Activated CD4-positive, alpha-beta T cell treated with anti-CD3 and anti-CD28 coated beads for 36 hours (primary cell): Measurements from ENCODE around the gene FLNB. TPM values are rescaled to one million over a fixed set of nuclear protein-coding genes. Genes with fewer than 3 reads are reported as not detected.

Experiments
- ATAC-seq: fragments of 200-7000 bp; cut with Tn5 transposase; one replicate; pipeline ENCODE4 v1.10.0; 2021; ENCODE audit warnings: mild to moderate bottlenecking, moderate library complexity
- CTCF ChIA-PET: fragments of 350-600 bp; sonication (Branson Sonifier 250); formaldehyde crosslinking; loops from one replicate; lab custom pipeline; 2021; ENCODE audit warnings: antibody characterized with exemption; lab: Charles Lee
- POLR2A ChIA-PET: fragments of 350-600 bp; sonication (Branson Sonifier 250); formaldehyde crosslinking; loops from one replicate; lab custom pipeline; 2021; ENCODE audit warnings: antibody characterized with exemption, inconsistent platforms; lab: Charles Lee
- DNase-seq: peaks from one replicate; pipeline ENCODE4 v3.0.0-alpha.2; 2020
- H3K27ac Mint-ChIP-seq: one replicate; pipeline ENCODE4 v1.8.0; 2021; ENCODE audit warnings: mixed read lengths
- H3K27me3 Mint-ChIP-seq: one replicate; pipeline ENCODE4 v1.8.0; 2021; ENCODE audit warnings: mixed read lengths
- H3K36me3 Mint-ChIP-seq: one replicate; pipeline ENCODE4 v1.8.0; 2021; ENCODE audit warnings: low read depth, mixed read lengths
- H3K4me1 Mint-ChIP-seq: one replicate; pipeline ENCODE4 v1.8.0; 2021; ENCODE audit warnings: mixed read lengths
- H3K4me3 Mint-ChIP-seq: one replicate; pipeline ENCODE4 v1.8.0; 2021; ENCODE audit warnings: mild to moderate bottlenecking, moderate library complexity, mixed read lengths
- H3K9me3 Mint-ChIP-seq: one replicate; pipeline ENCODE4 v1.8.0; 2021; ENCODE audit warnings: low read depth, mixed read lengths
- intact Hi-C, 2 experiments: fragments of 100-400 bp; cut with DNase I in 1 of 2; cut with micrococcal nuclease in 1 of 2; formaldehyde crosslinking; loops; one replicate each; pipeline versions ENCODE4 v1.14.2 to v1.15.1; 2022 to 2024; cut with DNase I, micrococcal nuclease
- total RNA-seq, 2 experiments: library from RNA; stranded (reverse); gene quantifications; one replicate each; pipeline ENCODE4 v1.2.3, GENCODE V29; 2021

FLNB gene
- total RNA-seq, 2 experiments from 2014 or later: 25.4 to 29.1 TPM

- H3K9me3 Mint-ChIP-seq: no peaks in the 10 kb centered on the region
- ATAC-seq: no peak
- DNase-seq: no peak
- peaks cover 24% of the 10 kb centered on the region for H3K36me3 Mint-ChIP-seq
- intact Hi-C loops: no loop called here
- H3K27me3 Mint-ChIP-seq: no peaks in the 10 kb centered on the region
- H3K27ac Mint-ChIP-seq: no peak overlapping the region
- no peak overlapping the region for H3K4me3 Mint-ChIP-seq
- POLR2A ChIA-PET: no interaction called here
- CTCF ChIA-PET: interaction anchor here (1.0 kb wide), 1 partner anchor 21 kb away, joined by 3 read pairs; no protein-coding TSS in a partner anchor
- no peaks in the 10 kb centered on the region for H3K4me1 Mint-ChIP-seq
Observed at GRCh38 chr3:58148049-58148448, 139.8 kb downstream of the FLNB start.

DNA sequence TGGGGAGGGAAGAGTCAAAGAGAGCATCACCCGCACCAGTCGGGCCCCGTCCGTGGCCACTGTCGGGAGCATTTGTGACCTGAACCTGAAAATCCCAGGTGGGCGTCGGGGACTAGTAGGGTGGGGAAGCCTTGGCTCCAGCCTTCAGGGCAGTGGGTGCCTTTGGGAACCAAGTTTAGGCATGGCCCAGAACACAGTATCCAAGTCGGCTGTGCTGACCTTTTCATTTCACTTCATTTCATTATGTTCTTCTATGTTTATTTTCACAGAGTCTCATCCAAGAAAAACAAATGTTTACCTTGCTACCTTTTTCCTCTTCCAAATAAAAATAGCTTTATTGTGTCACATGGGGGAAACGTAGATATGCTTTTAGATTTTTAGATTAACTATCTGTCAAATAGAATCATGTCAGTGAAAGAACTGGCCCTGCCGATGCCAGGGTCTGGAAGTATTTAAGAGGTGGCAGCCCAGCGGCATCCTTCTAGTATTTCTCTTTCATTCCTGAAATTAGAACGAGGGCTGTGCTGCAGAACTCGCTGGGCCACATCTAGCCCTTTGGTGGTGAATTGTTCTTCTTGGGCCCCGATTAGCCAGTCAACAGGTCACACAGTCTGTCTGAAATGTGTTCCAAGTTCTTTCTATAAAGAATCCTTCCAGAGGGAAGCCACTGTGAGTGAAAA is 142.0 kb downstream of the FLNB start:
- intact Hi-C loops: no loop called here
- no peaks in the 10 kb centered on the region for H3K27me3 Mint-ChIP-seq
- peaks cover 23% of the 10 kb centered on the region for H3K36me3 Mint-ChIP-seq
- H3K9me3 Mint-ChIP-seq: no peaks in the 10 kb centered on the region
- ChIA-PET CTCF (interaction anchor here (0.7 to 1.8 kb wide), 5 partner anchors 11 to 110 kb away, joined by 3 to 5 read pairs (median 4); no protein-coding TSS in a partner anchor), POLR2A (no interaction called here)
- no peak for DNase-seq
- H3K4me1 Mint-ChIP-seq: no peaks in the 10 kb centered on the region
- H3K4me3 Mint-ChIP-seq: no peak overlapping the region
- no peak overlapping the region for H3K27ac Mint-ChIP-seq
- no peak for ATAC-seq

DNA sequence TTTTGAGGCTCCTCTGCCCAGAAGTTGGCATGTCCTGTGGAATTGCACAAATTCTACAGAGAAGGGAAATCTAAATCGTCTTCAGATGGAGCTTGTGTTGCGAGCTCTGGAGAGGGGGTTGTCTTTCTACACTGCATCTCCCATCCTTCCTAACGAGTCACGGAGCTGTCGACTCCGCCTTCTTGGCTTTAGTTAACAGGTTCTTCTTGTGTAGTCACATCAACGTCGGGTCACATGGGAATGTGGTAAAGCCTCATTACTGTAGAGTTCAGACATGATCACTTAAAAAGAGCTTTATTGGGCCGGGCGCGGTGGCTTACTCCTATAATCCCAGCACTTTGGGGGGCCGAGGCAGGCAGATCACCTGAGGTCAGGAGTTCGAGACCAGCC is 142.6 kb downstream of the FLNB start:
- no peaks in the 10 kb centered on the region for H3K9me3 Mint-ChIP-seq
- ChIA-PET CTCF (interaction anchor here (1.1 to 1.8 kb wide), 4 partner anchors 10 to 70 kb away, joined by 3 to 5 read pairs (median 4); no protein-coding TSS in a partner anchor), POLR2A (interaction anchor here (0.6 kb wide), 1 partner anchor 11 kb away, joined by 3 read pairs; no protein-coding TSS in a partner anchor)
- no peak for DNase-seq
- H3K4me3 Mint-ChIP-seq: no peak overlapping the region
- intact Hi-C loops: no loop called here
- peaks cover 23% of the 10 kb centered on the region for H3K36me3 Mint-ChIP-seq
- no peaks in the 10 kb centered on the region for H3K4me1 Mint-ChIP-seq
- H3K27me3 Mint-ChIP-seq: no peaks in the 10 kb centered on the region
- no peak overlapping the region for H3K27ac Mint-ChIP-seq
- ATAC-seq: no peak

DNA sequence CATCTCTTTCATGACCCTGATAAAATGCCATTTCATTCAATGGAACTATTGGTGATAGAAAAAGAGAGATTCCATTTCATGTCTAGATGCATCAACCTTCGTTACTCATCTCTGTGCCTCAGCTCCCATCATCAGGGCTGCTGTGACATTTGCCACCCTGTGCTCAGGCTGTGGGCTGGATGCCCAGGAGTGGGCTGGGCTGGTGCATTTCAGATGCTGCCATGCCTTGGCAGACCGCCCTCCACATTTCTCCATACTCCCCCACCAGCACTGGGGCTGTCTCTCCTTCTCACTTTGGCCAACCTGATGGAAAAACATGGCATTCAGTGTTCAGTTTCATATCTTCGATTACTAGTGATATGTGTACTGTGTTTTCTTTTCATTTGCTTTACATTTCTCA is 143.4 kb downstream of the FLNB start:
- no peaks in the 10 kb centered on the region for H3K9me3 Mint-ChIP-seq
- H3K4me3 Mint-ChIP-seq: no peak overlapping the region
- H3K36me3 Mint-ChIP-seq: peaks cover 19% of the 10 kb centered on the region
- no peaks in the 10 kb centered on the region for H3K27me3 Mint-ChIP-seq
- intact Hi-C loops: no loop called here
- CTCF ChIA-PET: interaction anchor here (1.1 to 1.5 kb wide), 3 partner anchors 10 to 69 kb away, joined by 3 to 4 read pairs (median 3); no protein-coding TSS in a partner anchor
- no peak for ATAC-seq
- no peak overlapping the region for H3K27ac Mint-ChIP-seq
- H3K4me1 Mint-ChIP-seq: no peaks in the 10 kb centered on the region
- DNase-seq: no peak
- POLR2A ChIA-PET: no interaction called here

GRCh38 chr3:58152225-58153015 is 144.2 kb downstream of the FLNB start:
- Mint-ChIP-seq H3K36me3 (peaks cover 15% of the 10 kb centered on the region), H3K9me3 (no peaks in the 10 kb centered on the region), H3K4me1 (no peaks in the 10 kb centered on the region), H3K27me3 (no peaks in the 10 kb centered on the region), H3K4me3 (no peak overlapping the region), H3K27ac (no peak overlapping the region)
- intact Hi-C loops: no loop called here
- POLR2A ChIA-PET: no interaction called here
- ATAC-seq: no peak
- no peak for DNase-seq
- CTCF ChIA-PET: no interaction called here

DNA sequence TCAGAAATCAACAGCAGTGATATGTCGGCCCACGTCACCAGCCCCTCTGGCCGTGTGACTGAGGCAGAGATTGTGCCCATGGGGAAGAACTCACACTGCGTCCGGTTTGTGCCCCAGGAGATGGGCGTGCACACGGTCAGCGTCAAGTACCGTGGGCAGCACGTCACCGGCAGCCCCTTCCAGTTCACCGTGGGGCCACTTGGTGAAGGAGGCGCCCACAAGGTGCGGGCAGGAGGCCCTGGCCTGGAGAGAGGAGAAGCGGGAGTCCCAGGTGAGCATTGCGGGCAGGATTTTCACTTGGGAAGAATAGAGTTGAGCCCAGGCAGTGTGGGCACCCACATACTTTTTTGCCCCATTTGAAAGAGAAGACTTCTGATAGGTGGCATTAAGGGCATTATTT is 145.1 kb downstream of the FLNB start:
- intact Hi-C loops: no loop called here
- ATAC-seq: no peak
- Mint-ChIP-seq H3K36me3 (peaks cover 15% of the 10 kb centered on the region), H3K4me3 (no peak overlapping the region), H3K27me3 (no peaks in the 10 kb centered on the region), H3K27ac (no peak overlapping the region), H3K4me1 (no peaks in the 10 kb centered on the region), H3K9me3 (no peaks in the 10 kb centered on the region)
- CTCF ChIA-PET: no interaction called here
- POLR2A ChIA-PET: no interaction called here
- no peak for DNase-seq

GRCh38 chr3:58154626-58155449 is 146.6 kb downstream of the FLNB start:
- H3K4me1 Mint-ChIP-seq: no peaks in the 10 kb centered on the region
- POLR2A ChIA-PET: no interaction called here
- H3K27ac Mint-ChIP-seq: no peak overlapping the region
- peaks cover 10% of the 10 kb centered on the region for H3K36me3 Mint-ChIP-seq
- no peak overlapping the region for H3K4me3 Mint-ChIP-seq
- CTCF ChIA-PET: interaction anchor here (0.6 kb wide), 1 partner anchor 17 kb away, joined by 3 read pairs; no protein-coding TSS in a partner anchor
- ATAC-seq: no peak
- no peaks in the 10 kb centered on the region for H3K9me3 Mint-ChIP-seq
- no peaks in the 10 kb centered on the region for H3K27me3 Mint-ChIP-seq
- DNase-seq: no peak
- intact Hi-C loops: no loop called here

- DNase-seq (no peak), ATAC-seq (no peak)
- H3K27me3 Mint-ChIP-seq: no peaks in the 10 kb centered on the region
- ChIA-PET CTCF (interaction anchor here (1.2 kb wide), 1 partner anchor 11 kb away, joined by 4 read pairs; no protein-coding TSS in a partner anchor), POLR2A (no interaction called here)
- intact Hi-C loops: no loop called here
- no peak overlapping the region for H3K4me3 Mint-ChIP-seq
- no peak overlapping the region for H3K27ac Mint-ChIP-seq
- H3K9me3 Mint-ChIP-seq: no peaks in the 10 kb centered on the region
- peaks cover 7% of the 10 kb centered on the region for H3K36me3 Mint-ChIP-seq
- no peaks in the 10 kb centered on the region for H3K4me1 Mint-ChIP-seq
Observed at GRCh38 chr3:58155838-58156237, 147.6 kb downstream of the FLNB start.

GRCh38 chr3:58157700-58158099 is 149.5 kb downstream of the FLNB start:
- Mint-ChIP-seq H3K36me3 (peaks cover 7% of the 10 kb centered on the region), H3K4me1 (no peaks in the 10 kb centered on the region), H3K4me3 (no peak overlapping the region), H3K9me3 (no peaks in the 10 kb centered on the region), H3K27me3 (no peaks in the 10 kb centered on the region), H3K27ac (no peak overlapping the region)
- DNase-seq: no peak
- no peak for ATAC-seq
- ChIA-PET POLR2A (no interaction called here), CTCF (interaction anchor here (1.5 kb wide), 1 partner anchor 10 kb away, joined by 6 read pairs; no protein-coding TSS in a partner anchor)
- intact Hi-C loops: no loop called here

DNA sequence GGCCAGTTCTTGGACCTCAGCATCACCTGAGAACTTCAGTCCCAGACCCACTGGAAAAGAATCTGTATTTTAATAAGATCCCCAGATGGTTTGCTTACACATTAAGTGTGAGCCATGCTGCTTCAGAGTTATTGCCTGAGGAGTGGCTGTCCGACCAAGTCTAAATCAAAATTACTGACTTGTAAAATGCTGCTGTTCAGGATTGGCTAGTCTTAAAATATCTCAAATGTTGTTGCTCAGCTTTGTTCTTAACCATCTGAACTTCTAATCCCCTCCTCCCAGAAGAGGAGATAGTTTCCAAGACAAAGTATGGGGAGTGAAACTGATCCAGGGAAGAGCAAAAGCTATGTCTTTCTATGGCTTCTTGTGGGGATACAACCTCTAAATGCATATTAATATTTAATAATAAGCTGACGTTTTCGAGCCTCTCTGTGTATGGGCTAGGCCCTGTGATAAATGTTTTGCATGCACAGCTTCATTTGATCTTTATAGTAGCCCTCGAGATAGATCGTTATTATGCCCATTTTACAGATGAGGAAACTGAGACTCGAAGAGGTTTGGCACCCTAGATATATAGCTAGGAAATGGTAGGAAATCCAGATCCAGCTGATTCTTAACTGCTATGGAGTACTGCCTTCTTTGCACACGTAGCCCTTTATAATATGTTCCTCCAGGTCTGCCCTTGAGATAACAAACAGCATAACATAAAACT is 150.4 kb downstream of the FLNB start:
- DNase-seq (no peak), ATAC-seq (no peak)
- Mint-ChIP-seq H3K27ac (no peak overlapping the region), H3K4me3 (no peak overlapping the region), H3K9me3 (no peaks in the 10 kb centered on the region), H3K4me1 (no peaks in the 10 kb centered on the region), H3K36me3 (peaks cover 9% of the 10 kb centered on the region), H3K27me3 (no peaks in the 10 kb centered on the region)
- intact Hi-C loops: no loop called here
- POLR2A ChIA-PET: no interaction called here
- CTCF ChIA-PET: interaction anchor here (1.0 to 1.5 kb wide), 3 partner anchors 9 to 543 kb away, joined by 3 to 6 read pairs (median 5); no protein-coding TSS in a partner anchor
